GM21528 (cell line): ENCODE data around the gene MOXD1.

Source experiments
- ATAC-seq: cut with Tn5 transposase; IDR thresholded peaks from one replicate; pipeline ENCODE4 v1.9.1; 2021; ENCODE audit warnings: mild to moderate bottlenecking, moderate library complexity; ENCODE audit not compliant: unreplicated experiment, low FRiP score

MOXD1 gene

GRCh38 chr6:132400555-132400882, 756 bp downstream of the MOXD1 start:
- ATAC-seq = no peak

DNA sequence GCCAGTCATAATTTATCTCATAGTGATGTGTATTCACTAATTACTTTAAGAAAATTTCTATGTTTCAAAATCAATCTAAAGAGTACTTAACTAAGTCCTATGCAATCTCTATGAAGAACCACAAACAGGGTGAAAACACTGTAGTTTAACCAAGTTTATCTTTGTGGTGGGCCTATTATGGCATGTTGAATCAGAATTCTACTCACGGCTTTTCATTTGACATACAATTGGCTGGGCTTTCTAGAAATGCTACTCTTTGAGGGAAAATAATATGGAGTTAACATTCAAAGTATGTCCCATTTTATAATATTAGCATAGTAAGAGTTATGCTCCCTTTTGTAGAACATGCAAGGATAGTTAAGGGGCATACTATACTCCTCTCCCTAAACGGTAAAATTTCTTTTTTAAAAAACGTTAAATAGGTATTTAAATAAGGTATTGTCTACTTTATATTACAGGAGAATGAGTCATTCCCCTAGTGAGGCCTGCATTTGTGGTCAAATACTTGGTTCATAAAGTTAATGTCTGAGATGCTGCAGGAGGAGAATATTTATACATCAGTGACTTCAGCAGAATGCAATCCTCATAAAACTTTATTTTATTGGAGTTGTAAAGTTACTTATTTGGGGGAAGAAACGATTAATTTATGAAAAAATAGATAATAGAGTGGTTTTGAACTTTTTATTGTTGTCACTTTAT, 1.8 kb downstream of the MOXD1 start:
- no peak for ATAC-seq

- ATAC-seq = no peak
These were observed 6.2 kb downstream of the MOXD1 start for GRCh38 chr6:132395015-132395597.

- no peak for ATAC-seq
These were observed 8.5 kb downstream of the MOXD1 start for GRCh38 chr6:132392792-132393191.

DNA sequence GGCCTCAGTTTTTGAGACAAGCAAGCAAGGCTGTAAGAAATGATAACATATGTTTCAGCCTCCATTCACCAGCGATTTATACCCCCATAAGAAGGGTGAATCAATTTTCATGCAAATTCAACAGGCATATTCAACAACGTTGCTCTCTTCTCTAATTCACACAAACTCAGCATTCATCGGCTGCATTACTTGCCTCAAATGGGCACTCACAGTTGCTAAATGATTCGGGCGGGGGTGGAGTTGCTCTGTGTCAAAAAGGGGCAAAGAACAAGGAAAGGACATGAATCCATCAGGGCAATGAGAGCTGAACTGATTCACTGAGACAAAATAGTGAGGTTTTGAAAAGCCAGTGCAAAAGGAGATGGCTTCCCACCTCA, 9.0 kb downstream of the MOXD1 start:
- no peak for ATAC-seq

DNA sequence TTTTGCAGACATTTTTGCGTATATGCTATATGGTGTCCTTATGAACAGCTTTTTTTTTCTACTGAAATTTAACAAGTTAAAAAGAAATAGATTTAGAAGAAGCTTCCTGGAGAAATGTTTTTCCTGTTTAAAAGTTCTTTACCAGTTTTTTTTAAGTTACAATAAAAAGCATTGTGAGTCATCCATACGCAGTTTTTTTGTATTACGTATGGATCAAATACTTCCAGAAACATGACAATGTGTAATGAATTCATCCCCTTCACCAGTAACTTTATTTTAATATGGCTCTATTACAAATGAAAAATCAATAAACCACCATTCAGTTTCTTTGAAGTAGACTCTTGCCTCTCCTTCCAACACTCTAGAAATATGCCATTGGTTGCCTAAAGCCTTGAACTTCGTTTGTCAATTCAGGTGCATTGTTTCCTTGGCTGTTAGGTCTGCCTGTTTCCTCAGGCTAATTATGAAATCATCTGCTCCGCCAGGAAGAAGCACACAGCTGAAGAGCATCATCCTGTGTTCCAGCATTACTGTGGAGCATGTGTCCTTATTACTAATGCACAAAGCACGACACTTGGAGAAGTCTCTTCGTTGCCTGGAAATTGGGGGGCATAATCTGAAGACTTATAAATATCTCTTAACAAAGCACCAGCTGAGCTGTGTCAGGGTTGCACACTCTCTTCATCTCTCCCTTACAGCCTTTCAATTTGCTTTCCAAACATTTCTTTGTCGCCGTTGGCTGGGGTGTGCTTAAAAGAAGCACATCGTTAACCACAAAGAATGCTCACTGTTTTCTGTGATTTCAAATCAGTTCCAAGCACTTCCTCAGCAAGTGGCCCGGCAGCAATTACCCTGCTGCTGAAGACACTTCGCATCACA, 9.6 kb downstream of the MOXD1 start:
- no peak for ATAC-seq

GRCh38 chr6:132390451-132390850, 10.8 kb downstream of the MOXD1 start:
- ATAC-seq = no peak

GRCh38 chr6:132390017-132390416, 11.3 kb downstream of the MOXD1 start:
- no peak for ATAC-seq

- no peak for ATAC-seq
These were observed 13.0 kb downstream of the MOXD1 start for GRCh38 chr6:132388291-132388690.

GRCh38 chr6:132382630-132383175, 18.6 kb downstream of the MOXD1 start:
- ATAC-seq = no peak

GRCh38 chr6:132381381-132381780, 19.9 kb downstream of the MOXD1 start:
- no peak for ATAC-seq

- no peak for ATAC-seq
These were observed 20.8 kb downstream of the MOXD1 start for GRCh38 chr6:132380358-132381029.

DNA sequence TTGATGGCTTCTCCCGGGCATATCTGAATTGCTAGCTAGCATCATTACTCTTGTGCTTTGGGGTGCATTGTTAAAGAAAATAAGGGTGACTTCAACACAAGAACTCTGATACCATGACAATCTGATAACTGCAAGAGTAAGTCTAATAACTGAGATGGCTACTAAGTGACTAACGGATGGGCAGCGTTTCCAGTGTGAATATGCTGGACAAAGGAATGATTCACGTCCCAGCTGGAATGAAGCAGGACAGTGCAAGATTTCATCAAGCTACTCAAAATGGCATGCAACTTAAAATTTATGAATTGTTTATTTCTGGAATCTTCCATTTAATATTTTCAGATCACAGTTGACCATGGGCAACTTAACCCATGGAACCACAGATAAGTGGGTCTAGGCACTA, 31.7 kb downstream of the MOXD1 start:
- no peak for ATAC-seq

DNA sequence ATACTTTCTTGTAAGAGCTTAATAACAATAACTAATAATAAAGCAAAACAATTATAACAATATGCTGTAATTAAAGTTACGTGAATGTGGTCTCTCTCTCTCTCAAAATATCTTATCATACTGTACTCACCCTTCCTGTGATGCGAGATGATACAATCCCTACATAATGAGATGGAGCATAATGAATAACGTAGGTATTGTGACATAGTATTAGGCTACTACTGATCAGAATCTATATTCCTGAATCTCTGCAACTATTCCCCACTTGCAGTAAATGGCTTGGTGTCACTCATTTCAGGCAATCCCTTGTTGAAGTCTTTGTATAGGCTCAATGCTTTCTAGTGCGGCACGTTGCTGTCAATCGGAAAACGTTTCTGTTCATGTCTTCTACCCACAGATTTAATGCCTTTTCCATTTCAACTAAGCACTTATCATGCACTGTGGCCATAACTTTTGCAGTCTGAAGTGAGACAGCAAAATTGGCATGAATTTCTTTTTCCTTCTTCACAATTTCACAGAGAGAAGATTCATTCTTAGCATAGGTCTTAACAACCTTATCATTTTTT, 32.3 kb downstream of the MOXD1 start:
- ATAC-seq = no peak

GRCh38 chr6:132365281-132365907, 35.9 kb downstream of the MOXD1 start:
- peak; percentile 97 for ATAC-seq

- no peak for ATAC-seq
These were observed 36.8 kb downstream of the MOXD1 start for GRCh38 chr6:132364306-132365074.

DNA sequence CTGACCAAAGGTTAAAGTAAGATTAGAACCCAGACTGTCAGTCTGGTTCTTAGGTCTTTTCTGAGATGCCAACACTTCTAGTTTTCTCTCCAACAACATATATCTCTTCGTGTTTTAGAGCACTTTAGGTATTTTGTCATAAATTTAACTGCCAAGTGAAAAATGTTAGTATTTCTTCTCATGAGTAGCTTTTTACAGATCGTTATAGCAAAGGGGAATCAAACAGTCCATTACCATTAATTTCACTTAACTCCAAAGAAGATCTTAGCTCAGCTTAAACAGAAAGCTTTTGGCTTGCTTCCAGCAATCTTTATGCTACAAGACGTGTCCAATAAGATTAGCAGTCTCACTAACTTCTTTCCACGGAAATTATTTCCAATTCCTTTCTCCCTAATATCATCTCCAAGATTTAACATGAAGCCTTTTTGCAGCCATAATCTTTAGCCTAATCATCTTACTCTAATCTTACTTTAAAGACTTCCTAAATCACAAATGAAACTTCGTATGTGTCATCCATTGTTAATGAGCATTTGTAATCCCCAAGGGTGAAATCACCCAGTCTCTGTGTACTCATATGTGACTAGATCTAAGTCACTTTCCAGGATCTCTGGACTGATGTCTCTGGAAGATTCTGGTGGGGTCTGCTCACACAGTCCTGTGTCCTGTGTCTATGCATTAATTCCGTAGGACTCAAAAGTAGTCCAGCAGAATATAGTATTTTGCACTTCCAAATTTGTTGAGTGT, 38.7 kb downstream of the MOXD1 start:
- no peak for ATAC-seq

GRCh38 chr6:132361101-132361500, 40.2 kb downstream of the MOXD1 start:
- no peak for ATAC-seq

DNA sequence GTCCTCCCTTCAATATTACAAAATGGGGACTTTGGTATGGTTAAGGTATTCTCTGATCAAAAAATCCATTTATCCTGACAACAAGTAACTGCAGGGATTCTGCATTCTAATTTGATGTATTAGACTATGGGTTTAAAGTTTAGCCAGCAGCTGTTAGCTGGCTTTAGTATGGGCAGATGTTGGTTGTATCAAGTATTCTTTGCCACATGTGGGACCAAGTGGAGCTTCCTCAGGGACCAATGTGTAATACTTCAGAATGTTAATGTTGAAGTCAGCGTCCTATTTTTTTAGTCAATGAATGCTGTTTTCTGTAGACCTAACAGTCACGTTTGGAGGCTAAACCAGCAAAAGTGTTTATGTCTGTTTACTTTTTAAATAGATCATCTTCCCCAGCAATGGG, 41.4 kb downstream of the MOXD1 start:
- no peak for ATAC-seq
